Activated naive CD4-positive, alpha-beta T cell treated with anti-CD3 and anti-CD28 coated beads, Interleukin-2, amount 50 U/mL, for 16 hours (primary cell): ENCODE results near the gene NDUFAF5.

Experiments
- DNase-seq: peaks from one replicate; pipeline ENCODE4 v3.0.0-alpha.2; 2020

Gene NDUFAF5

GRCh38 chr20:13778827-13779226 is 6.0 kb upstream of the NDUFAF5 start:
- no peak for DNase-seq

DNA sequence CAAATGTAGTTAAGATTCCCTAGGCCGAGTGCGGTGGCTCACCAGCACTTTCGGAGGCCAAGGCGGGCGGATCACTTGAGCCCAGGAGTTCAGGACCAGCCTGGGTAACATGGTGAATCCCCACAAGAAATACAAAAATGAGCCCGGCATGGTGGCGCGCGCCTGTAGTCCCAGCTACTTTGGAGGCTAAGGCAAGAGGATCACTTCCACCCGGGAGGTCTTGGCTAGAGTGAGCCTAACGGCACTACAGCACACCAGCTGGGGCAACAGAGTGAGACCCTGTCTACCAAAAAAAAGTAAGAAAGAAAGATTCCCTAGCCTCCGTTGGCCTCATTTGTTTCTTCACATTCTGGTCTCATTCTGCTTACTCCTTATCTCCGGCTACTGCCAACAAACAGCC is 1.3 kb upstream of the NDUFAF5 start:
- no peak for DNase-seq

GRCh38 chr20:13784271-13784892 is 446 bp upstream of the NDUFAF5 start:
- DNase-seq = no peak

GRCh38 chr20:13786143-13786828 is 1.5 kb downstream of the NDUFAF5 start:
- DNase-seq = no peak

- DNase-seq = peak; percentile 34
Measured at GRCh38 chr20:13788167-13788834, 3.5 kb downstream of the NDUFAF5 start.

- DNase-seq = no peak
Measured at GRCh38 chr20:13790708-13791107, 5.9 kb downstream of the NDUFAF5 start.

- no peak for DNase-seq
Measured at GRCh38 chr20:13791540-13792459, 7.0 kb downstream of the NDUFAF5 start.

DNA sequence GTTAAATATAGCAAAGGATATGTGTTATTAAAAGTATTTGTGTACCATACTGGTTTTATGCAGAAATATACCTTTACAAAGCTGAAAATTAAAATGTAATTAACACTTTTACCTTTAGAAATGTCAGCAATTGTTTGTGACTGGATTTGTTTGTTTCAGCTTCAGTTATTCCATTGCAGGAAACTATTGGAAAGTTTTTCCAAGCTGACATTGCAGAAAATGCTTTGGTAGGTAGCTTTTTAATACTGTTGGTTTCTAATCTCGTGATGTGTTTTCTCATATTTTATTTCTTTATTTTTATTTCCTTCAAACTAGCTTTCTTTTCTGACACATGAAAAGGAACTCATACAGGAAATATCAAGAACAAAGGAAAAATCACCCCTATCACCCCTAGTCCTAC is 8.2 kb downstream of the NDUFAF5 start:
- DNase-seq = no peak

- no peak for DNase-seq
Measured at GRCh38 chr20:13794667-13795066, 9.8 kb downstream of the NDUFAF5 start.

- DNase-seq = no peak
Measured at GRCh38 chr20:13799040-13799439, 14.2 kb downstream of the NDUFAF5 start.

GRCh38 chr20:13799974-13800373 is 15.1 kb downstream of the NDUFAF5 start:
- no peak for DNase-seq

- no peak for DNase-seq
Measured at GRCh38 chr20:13800728-13801134, 15.9 kb downstream of the NDUFAF5 start.

- DNase-seq = no peak
Measured at GRCh38 chr20:13809373-13809772, 24.5 kb downstream of the NDUFAF5 start.

DNA sequence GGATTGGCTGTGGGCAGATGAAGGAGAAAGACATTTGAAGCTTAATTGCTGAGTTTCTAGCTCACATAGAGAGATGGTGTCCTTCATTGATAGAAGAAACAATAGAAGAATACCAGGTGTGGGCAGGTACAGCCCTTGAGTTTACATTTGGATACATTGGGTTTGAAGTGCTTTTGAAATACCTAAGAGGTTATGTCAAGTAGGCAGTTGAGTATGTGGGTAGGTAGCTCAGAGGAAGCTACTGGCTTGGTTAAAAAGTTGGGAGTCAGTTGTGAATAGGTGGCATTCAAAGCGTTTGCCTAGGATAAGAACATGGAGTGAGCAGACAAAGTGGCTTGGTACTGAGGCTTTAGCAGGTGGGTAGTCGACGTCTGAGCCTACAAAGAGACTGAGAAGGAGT is 25.0 kb downstream of the NDUFAF5 start:
- DNase-seq = no peak

GRCh38 chr20:13810446-13810845 is 25.6 kb downstream of the NDUFAF5 start:
- DNase-seq = no peak

- DNase-seq = no peak
Measured at GRCh38 chr20:13813910-13814309, 29.1 kb downstream of the NDUFAF5 start.

GRCh38 chr20:13814672-13815071 is 29.8 kb downstream of the NDUFAF5 start:
- DNase-seq = no peak

GRCh38 chr20:13816757-13817156 is 31.9 kb downstream of the NDUFAF5 start:
- DNase-seq = no peak

GRCh38 chr20:13817342-13817741 is 32.5 kb downstream of the NDUFAF5 start:
- no peak for DNase-seq

DNA sequence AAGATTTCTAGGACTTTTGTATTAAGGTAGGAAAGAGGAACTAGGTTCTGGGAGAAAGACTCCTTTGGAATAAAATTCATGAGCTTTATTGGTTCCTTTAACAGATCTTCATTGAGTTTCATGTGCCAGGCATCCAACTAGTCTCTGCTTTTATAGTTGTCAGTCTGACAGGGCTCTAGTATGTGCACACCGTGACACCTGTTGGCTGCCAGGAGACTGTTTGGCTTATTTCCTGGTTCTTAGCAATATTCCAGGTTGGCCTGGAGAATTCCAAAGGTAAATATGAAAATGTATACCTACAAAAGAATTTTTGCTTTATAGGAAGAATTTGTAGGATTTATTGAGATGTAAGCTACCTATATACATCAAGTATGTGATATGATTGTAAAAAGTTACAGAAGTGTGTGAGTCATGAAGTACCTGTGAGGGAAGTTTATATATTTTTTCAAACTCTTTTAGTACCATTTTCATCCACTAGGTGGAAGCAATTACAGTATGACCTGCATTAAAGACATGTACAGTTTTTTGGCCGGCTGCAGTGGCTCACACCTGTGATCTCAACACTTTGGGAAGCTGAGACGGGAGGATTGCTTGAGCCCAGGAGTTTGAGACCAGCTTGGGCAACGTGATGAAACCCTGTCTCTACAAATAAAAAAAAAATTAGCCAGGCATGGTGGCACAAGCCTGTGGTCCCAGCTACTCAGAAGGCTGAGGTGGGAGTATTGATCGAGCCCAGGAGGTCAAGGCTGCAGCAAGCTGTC is 35.2 kb downstream of the NDUFAF5 start:
- no peak for DNase-seq

GRCh38 chr20:13821876-13822275 is 37.0 kb downstream of the NDUFAF5 start:
- DNase-seq = no peak

DNA sequence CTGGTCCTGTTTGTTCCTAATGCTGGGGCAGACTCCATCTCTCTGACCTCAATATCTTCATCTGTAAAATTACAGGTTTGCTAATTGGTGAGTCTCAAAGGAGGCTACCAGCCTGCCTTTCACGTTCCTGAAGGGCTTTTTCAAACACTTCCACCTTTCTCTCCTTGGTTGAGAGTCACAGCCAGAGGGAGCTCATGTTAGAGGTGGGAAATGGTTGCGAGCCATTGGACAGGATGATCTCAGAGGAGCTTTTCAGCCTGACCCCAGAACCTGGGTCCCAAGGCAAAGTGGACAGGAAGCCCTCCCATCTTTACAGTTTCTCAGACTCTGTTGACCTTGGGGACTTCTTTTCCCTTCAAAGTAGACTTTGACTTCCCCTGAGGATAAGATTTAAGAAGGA is 37.6 kb downstream of the NDUFAF5 start:
- DNase-seq = no peak
